Breast epithelium (tissue), 3 donors: ENCODE measurements around the gene PPP2R1B.

ENCODE experiments used
- POLR2A ChIP-seq: fragments of 450-650 bp; IDR thresholded peaks from one replicate; pipeline ENCODE4 v1.6.1; 2016; ENCODE audit warnings: antibody characterized with exemption, mild to moderate bottlenecking, moderate library complexity
- POLR2AphosphoS5 ChIP-seq, 3 donors: sonication (generic); formaldehyde crosslinking; IDR thresholded peaks; one replicate each; pipeline ENCODE4 v1.6.1; 2017; ENCODE audit warnings: antibody characterized with exemption in 3 of 3
- TF ChIP-seq, protein P1 (sequence below), 3 donors: fragments of 450-650 bp; IDR thresholded peaks; one replicate each; pipeline ENCODE4 v1.5.1; 2016 to 2017; ENCODE audit warnings: antibody characterized with exemption in 3 of 3, mild to moderate bottlenecking in 3 of 3, moderate library complexity in 3 of 3

DNA sequence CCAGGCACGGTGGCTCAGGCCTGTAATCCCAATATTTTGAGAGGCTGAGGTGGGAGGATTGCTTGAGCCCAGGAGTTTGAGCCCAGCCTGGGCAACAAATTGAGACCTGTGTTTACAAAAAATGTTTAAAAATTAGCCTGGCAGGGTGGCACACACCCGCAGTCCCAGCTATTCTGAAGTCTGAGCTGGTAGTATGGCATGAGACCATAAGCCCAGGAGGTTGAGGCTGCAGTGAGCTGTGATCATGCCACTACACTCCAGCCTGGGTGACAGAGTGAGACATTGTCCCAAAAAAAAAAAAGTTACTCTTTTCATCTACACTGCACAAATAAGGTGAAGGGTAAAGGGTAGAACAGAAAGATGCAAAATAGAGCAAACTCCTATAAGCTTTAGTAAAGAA, 22.3 kb upstream of the PPP2R1B start:
- TF ChIP-seq POLR2AphosphoS5 (IDR thresholded peaks at IDR 0.05) (no peak), POLR2A (no peak)
- TF ChIP-seq, protein P1, sequence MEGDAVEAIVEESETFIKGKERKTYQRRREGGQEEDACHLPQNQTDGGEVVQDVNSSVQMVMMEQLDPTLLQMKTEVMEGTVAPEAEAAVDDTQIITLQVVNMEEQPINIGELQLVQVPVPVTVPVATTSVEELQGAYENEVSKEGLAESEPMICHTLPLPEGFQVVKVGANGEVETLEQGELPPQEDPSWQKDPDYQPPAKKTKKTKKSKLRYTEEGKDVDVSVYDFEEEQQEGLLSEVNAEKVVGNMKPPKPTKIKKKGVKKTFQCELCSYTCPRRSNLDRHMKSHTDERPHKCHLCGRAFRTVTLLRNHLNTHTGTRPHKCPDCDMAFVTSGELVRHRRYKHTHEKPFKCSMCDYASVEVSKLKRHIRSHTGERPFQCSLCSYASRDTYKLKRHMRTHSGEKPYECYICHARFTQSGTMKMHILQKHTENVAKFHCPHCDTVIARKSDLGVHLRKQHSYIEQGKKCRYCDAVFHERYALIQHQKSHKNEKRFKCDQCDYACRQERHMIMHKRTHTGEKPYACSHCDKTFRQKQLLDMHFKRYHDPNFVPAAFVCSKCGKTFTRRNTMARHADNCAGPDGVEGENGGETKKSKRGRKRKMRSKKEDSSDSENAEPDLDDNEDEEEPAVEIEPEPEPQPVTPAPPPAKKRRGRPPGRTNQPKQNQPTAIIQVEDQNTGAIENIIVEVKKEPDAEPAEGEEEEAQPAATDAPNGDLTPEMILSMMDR (IDR thresholded peaks at IDR 0.05) = no peak
